ENCODE measurements around the gene EDNRA.
"Not testable (repeated sequence)": the region's sequence is repeated elsewhere in the genome, so short reads cannot be mapped to it uniquely, and the experiment has no call there.

EDNRA gene

GRCh38 chr4:147480891-147481576 is at the start of gene EDNRA:
Gene EDNRA (plus strand): TSS chr4:147481097. CDS start chr4:147485682, 4,585 bp downstream.
- DNase-seq (ENCODE audit: low read depth in 1 of 2, low spot score in 1 of 2) = no peak

- not testable (repeated sequence) for DNase-seq (ENCODE audit: low read depth in 1 of 2, low spot score in 1 of 2)
Measured at GRCh38 chr4:147434370-147434769, 46.5 kb upstream of the EDNRA start.

DNA sequence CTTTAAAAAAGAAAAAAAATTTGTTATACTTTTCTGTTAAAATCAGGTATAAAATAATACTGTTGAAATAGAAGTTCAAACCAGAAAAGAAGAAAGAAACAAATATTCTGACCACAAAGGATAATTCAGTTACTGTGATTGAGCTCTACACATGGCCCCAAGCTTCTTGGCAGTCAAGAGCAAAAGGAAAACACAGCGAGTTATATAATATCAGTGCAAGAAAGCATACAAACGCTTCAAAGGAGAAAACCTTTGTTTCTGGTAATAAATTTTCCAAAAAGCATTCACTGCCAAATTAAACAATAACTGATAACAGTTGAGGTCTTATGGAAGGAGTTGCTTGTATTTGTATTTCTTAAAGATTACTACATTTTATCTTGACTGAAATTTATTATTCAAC is 40.5 kb upstream of the EDNRA start:
- DNase-seq (ENCODE audit: low read depth in 1 of 2, low spot score in 1 of 2) = no peak

- DNase-seq (ENCODE audit: low read depth in 1 of 2, low spot score in 1 of 2) = no peak
Measured at GRCh38 chr4:147447786-147448185, 33.1 kb upstream of the EDNRA start.

- no peak for DNase-seq (ENCODE audit: low read depth in 1 of 2, low spot score in 1 of 2)
Measured at GRCh38 chr4:147453561-147454141, 27.2 kb upstream of the EDNRA start.

DNA sequence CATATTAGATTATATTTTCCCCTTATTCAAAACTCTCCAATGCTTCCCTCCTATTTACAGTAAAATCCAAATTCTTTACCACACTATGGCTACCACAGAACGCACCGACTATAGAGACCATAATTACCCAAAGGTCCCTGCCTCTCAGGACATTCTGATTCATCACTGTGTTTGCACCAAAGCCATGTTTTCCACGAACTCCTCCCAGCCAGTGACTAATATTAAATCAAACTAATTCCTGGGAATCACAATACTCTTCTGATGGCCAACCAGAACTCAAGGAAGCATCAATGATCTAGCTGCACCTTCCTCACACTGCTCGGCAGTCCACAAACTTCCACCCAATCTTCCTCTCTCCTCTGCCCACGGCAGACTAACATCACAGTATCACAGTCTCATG is 24.2 kb upstream of the EDNRA start:
- no peak for DNase-seq (ENCODE audit: low read depth in 1 of 2, low spot score in 1 of 2)

DNA sequence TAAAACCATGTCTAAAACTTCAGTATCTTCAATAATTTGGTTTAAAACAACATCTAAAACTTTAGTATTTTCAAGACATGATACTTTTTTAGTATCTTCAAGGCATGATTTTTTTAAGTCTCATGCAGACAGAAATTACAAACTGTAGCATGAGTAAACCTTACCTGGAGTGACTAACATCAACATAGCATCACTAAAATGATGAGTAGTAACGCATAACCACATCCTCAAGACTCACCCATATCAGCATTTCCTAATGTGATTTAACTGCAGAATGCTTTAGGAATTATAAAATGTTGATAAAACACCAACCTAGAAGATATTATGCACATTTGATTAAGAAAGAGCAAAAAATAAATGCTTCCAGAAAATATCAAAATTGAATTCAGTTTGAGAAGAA is 19.7 kb upstream of the EDNRA start:
- no peak for DNase-seq (ENCODE audit: low read depth in 1 of 2, low spot score in 1 of 2)

DNA sequence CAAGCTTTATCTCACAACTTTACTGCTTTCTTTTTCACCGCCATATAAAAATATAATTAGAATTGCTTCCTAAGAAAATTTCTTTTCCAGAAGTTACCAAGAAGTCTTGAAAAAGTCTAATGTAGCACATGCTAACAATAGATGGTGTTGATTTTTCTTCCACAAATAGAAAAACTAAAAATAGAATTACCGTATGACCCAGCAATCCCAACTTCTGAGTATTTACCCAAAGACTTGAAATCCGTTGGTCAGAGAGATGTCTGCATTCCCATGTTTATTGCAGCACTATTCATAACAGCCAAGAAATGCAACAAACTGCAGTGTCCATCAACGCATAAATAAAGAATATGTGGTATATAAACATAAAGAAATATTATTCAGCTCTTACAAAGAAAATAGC is 17.8 kb upstream of the EDNRA start:
- no peak for DNase-seq (ENCODE audit: low read depth in 1 of 2, low spot score in 1 of 2)

- DNase-seq (ENCODE audit: low read depth in 1 of 2, low spot score in 1 of 2) = no peak
Measured at GRCh38 chr4:147465461-147465860, 15.4 kb upstream of the EDNRA start.

DNA sequence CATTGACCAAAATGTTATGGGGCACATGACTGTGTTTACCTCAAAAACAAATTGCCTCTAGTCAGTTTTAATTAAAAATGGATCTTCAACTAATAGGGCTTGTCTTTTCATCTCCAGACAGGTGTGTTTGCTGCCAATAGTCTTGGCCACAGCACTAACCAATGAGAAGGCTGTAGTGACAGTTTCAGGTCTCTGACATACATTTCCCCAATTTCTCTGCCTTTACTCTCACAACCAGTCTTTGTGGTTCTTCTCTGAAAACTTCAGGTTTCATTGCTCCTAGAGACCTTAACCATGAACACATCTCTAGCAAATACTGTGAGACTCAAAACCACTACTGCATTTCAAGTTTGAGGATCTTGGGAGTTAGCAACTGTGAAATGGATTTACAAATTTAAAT is 3.5 kb upstream of the EDNRA start:
- no peak for DNase-seq (ENCODE audit: low read depth in 1 of 2, low spot score in 1 of 2)

- no peak for DNase-seq (ENCODE audit: low read depth in 1 of 2, low spot score in 1 of 2)
Measured at GRCh38 chr4:147479376-147479775, 1.5 kb upstream of the EDNRA start.

DNA sequence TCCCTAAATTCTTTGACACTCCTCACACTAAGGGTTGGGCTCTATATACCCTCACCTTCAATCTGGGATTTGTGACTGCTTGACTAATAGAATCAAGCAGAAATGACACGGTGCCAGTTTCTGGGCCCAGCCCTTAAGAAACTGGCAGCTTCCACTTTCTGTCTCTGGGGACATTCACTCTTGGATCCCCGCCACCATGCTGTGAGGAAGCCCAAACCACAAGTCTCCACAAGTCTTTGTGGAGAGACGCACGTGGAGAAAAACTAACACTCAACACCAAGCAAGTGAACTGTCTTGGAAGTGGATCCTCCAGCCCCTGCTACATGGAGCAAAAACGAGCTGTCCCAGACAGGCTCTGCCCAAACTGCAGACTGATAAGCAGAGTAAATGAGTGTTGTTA is 1.1 kb upstream of the EDNRA start:
- no peak for DNase-seq (ENCODE audit: low read depth in 1 of 2, low spot score in 1 of 2)

DNA sequence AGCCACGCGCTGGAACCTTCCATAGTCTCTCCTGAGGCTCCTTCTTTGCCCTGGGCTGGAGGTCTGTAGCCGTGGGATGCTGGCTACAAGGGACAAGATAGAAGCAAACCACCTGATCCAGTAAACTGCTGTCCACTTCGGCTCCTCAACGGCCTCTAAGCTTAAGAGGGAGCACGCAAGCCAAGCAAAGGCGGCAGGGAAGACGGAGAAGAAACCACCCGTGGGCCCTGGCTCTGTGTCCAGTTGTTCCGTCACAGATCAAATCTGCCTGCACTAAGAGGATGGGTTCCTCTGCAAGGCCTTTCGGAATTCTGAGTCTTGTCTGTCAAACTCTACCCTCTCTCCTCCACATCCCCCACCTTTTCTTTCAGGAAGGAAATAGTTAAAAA is 401 bp upstream of the EDNRA start:
- no peak for DNase-seq (ENCODE audit: low read depth in 1 of 2, low spot score in 1 of 2)

DNA sequence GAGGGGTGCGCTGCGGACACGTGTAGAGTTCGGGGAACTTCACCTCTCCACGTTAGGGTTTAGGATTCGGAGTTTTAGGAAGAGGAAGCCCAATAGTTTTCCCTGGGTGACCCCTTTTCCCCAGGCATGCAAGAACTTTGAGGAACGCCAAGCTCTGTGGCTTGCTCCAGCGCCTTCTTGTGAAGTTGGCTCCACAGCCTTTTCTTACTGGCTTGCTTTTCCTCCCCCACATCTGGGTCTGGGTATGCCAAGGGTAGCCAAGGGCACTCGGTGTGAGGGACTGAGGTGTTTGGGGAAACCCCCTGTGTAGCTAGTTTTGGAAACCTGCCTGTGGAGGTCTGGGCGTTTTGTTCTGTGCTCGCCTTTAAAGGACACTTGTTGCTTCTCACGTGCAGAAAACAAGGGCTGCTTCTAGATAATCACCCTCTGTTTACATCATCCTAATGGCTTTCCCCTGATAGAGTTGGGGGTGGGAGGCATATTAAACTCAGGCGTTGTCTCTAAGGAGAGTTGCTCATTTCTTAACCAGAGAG is 746 bp downstream of the EDNRA start:
- no peak for DNase-seq (ENCODE audit: low read depth in 1 of 2, low spot score in 1 of 2)

DNA sequence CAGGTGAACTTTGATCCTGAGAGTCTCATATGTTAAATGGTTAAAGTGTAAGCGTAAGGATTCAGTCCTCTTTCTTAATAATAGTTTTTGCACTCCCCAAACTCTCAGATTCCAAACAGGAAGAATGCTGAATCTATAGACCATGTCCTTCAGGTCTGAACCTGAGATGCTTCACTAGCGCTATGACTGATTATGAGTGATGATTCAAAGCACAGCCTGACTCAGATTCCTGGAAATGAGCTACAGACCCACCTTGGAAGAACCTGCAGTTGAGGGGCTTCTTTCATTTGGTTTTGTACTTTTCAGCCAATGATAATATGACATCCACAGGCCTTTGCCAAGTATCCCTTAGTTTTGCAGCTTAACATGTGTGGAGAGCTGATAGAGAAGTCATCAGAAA is 1.4 kb downstream of the EDNRA start:
- DNase-seq (ENCODE audit: low read depth in 1 of 2, low spot score in 1 of 2) = no peak

- no peak for DNase-seq (ENCODE audit: low read depth in 1 of 2, low spot score in 1 of 2)
Measured at GRCh38 chr4:147485167-147485566, 4.3 kb downstream of the EDNRA start.

DNA sequence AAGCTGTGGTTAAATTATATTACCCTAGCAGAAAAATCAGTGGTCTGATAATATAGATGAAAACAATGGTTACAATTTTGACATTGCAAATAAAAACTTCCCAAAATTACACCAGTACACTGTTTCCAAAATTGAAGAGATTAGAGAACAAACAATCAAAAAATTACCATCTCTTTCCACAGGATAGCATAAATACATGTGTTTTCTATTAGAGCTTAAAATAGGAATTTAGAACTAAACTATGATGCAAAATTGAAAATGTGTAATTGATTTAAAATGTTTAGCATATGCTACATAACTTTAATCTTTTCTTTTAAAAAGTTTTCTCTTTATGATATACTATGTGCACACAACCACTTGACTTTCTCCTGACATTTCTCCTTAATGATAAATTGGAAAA is 6.7 kb downstream of the EDNRA start:
- no peak for DNase-seq (ENCODE audit: low read depth in 1 of 2, low spot score in 1 of 2)

GRCh38 chr4:147488556-147488955 is 7.7 kb downstream of the EDNRA start:
- no peak for DNase-seq (ENCODE audit: low read depth in 1 of 2, low spot score in 1 of 2)

DNA sequence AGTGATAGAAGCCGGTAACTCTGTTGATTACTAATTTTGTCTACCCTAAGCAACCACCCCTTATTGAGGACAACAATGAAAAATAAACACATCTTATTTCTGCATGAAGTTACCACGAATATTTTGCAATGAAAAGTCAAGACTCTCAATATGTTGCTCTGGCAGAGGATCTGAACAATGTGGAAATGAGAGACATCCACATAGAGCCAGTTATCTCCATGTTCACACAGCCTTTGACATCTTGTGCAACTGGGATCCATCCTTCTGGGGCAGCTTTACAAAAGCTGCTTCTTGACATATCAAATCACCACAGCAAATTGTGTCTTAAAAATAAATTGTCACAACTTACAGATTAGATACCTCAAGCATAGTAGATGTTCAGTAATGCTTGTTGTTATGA is 10.2 kb downstream of the EDNRA start:
- no peak for DNase-seq (ENCODE audit: low read depth in 1 of 2, low spot score in 1 of 2)

- no peak for DNase-seq (ENCODE audit: low read depth in 1 of 2, low spot score in 1 of 2)
Measured at GRCh38 chr4:147492306-147492705, 11.4 kb downstream of the EDNRA start.

DNA sequence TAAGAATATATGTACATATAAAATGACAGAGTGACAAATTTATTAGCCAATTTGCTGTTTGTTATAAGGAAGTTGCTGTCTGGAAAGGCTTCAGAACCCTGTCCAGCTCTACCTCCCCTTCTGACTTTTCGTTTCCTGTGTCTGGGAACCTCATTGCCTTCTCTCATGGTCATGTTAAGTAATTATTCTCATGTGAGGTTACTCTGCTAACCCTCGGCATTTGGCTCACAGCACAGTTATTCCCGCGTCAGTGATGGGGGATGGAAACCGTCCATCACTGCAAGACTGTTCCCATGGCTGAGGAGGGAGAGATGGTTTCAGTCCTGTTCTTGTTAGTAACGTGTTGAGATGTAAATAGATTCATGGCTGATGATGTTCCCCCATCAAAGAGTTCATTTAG is 11.9 kb downstream of the EDNRA start:
- no peak for DNase-seq (ENCODE audit: low read depth in 1 of 2, low spot score in 1 of 2)

DNA sequence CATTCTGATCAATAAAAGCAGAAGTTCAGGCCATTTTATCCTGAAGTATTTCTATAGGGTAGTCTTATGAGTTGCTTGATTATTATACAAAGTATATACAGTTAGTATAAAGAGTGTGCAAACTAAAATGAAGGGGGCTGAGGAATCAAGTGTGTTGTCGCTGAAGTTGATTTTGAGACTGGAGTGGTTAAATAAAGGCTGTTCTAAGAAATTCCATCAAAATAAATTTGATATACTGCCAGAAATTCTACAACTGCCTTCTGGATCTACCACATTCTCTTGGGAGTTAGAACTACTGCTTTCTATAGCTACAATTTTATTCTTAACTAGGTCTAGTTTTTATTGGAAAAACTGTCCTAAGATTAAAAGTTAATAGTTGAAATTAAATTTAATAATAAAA is 12.4 kb downstream of the EDNRA start:
- no peak for DNase-seq (ENCODE audit: low read depth in 1 of 2, low spot score in 1 of 2)

- no peak for DNase-seq (ENCODE audit: low read depth in 1 of 2, low spot score in 1 of 2)
Measured at GRCh38 chr4:147494301-147494700, 13.4 kb downstream of the EDNRA start.

Measured in stimulated activated CD4-positive, alpha-beta T cell treated with anti-CD3 and anti-CD28 coated beads, Interleukin-15, amount 100 ng/mL, for 1 hour (primary cell).